Retinal pigment epithelial cell (primary cell): Measurements from ENCODE around the gene OPCML.

Experiments used
- DNase-seq: peaks from one replicate; pipeline ENCODE4 v3.0.0-alpha.2; 2010; ENCODE audit warnings: low read depth
- H3K4me3 ChIP-seq: 2 replicates; pipeline ENCODE4 v1.5.1; 2011; ENCODE audit warnings: mild to moderate bottlenecking, low read length, control low read depth, moderate library complexity
- CTCF ChIP-seq: conservative IDR thresholded peaks from 2 replicates; pipeline ENCODE4 v1.5.1; 2011; ENCODE audit warnings: low read depth, low read length, control low read depth, inconsistent platforms

OPCML gene

GRCh38 chr11:132414451-132414850, 1117.8 kb downstream of the OPCML start:
- no peak overlapping the region for H3K4me3 ChIP-seq
- no peak for DNase-seq
- TF ChIP-seq CTCF: no peak

- no peak for DNase-seq
- H3K4me3 ChIP-seq: no peak overlapping the region
Measured at GRCh38 chr11:132410383-132410782, 1121.9 kb downstream of the OPCML start.

GRCh38 chr11:132409573-132410355, 1122.5 kb downstream of the OPCML start:
- no peak for TF ChIP-seq CTCF
- H3K4me3 ChIP-seq: no peak overlapping the region
- no peak for DNase-seq

More at GRCh38 chr11:132410383-132410782, 1121.9 kb downstream of the OPCML start:
- no peak for TF ChIP-seq CTCF

GRCh38 chr11:132408877-132409276, 1123.4 kb downstream of the OPCML start:
- no peak for DNase-seq
- H3K4me3 ChIP-seq: no peak overlapping the region
- no peak for TF ChIP-seq CTCF

GRCh38 chr11:132405728-132406127, 1126.6 kb downstream of the OPCML start:
- TF ChIP-seq CTCF: no peak
- H3K4me3 ChIP-seq: no peak overlapping the region
- DNase-seq: no peak

GRCh38 chr11:132402071-132402684, 1130.1 kb downstream of the OPCML start:
- no peak for DNase-seq
- H3K4me3 ChIP-seq: no peak overlapping the region
- peak; percentile 63 for TF ChIP-seq CTCF

- no peak for TF ChIP-seq CTCF
- no peak for DNase-seq
- no peak overlapping the region for H3K4me3 ChIP-seq
Measured at GRCh38 chr11:132396318-132396717, 1136.0 kb downstream of the OPCML start.
